CD14-positive monocyte (primary cell): ENCODE results near the gene PHLDB2. TPM values are rescaled to one million over a fixed set of nuclear protein-coding genes. Genes with fewer than 3 reads are reported as not detected.

Experiments
- DNase-seq, 3 donors: peaks; one replicate each; pipeline ENCODE4 v3.0.0-alpha.2; 2011 to 2022
- H2AFZ ChIP-seq: 2 replicates; pipeline ENCODE4 v1.6.0; 2012; ENCODE audit warnings: mild to moderate bottlenecking, low read depth, low read length, inconsistent platforms; ENCODE audit not compliant: insufficient read depth, poor library complexity, severe bottlenecking
- H3K27ac ChIP-seq, 2 donors: 1 replicate in 1 of 2; 2 replicates in 1 of 2; pipeline ENCODE4 v1.5.1; 2012 to 2013; ENCODE audit warnings: low read length in 2 of 2, control low read depth in 1 of 2, inconsistent platforms in 1 of 2, low read depth in 1 of 2, mild to moderate bottlenecking in 1 of 2
- H3K27me3 ChIP-seq, 2 donors: one replicate each; pipeline versions ENCODE4 v1.6.0 to v1.6.1; 2011 to 2013; ENCODE audit warnings: low read length in 2 of 2; ENCODE audit not compliant: control insufficient read depth in 2 of 2, insufficient read depth in 2 of 2
- H3K36me3 ChIP-seq, 2 donors: replicated peaks in 1 of 2; 1 replicate in 1 of 2; 2 replicates in 1 of 2; pipeline versions ENCODE4 v1.5.1 to v1.6.1; 2012 to 2013; ENCODE audit warnings: low read length in 2 of 2, control low read depth in 1 of 2, inconsistent platforms in 1 of 2, mild to moderate bottlenecking in 1 of 2; ENCODE audit not compliant: insufficient read depth in 2 of 2, control insufficient read depth in 1 of 2
- H3K4me1 ChIP-seq, 2 donors: 1 replicate in 1 of 2; 2 replicates in 1 of 2; pipeline versions ENCODE4 v1.5.1 to v1.6.1; 2012 to 2013; ENCODE audit warnings: low read length in 2 of 2, control low read depth in 1 of 2, inconsistent platforms in 1 of 2, mild to moderate bottlenecking in 1 of 2, moderate library complexity in 1 of 2; ENCODE audit not compliant: insufficient read depth in 2 of 2, control insufficient read depth in 1 of 2
- H3K4me2 ChIP-seq: replicated peaks from 2 replicates; pipeline ENCODE3; 2012; ENCODE audit warnings: low read length, moderate library complexity, mild to moderate bottlenecking; ENCODE audit not compliant: poor library complexity, severe bottlenecking; ENCODE audit errors: extremely low read depth
- H3K4me3 ChIP-seq, 3 experiments: fragments of 200-600 bp in 1 of 3; sonication (generic) in 1 of 3; replicated peaks in 1 of 3; 1 replicate in 2 of 3; 2 replicates in 1 of 3; pipeline ENCODE4 v1.5.1; 2011 to 2013; ENCODE audit warnings: low read length in 3 of 3, mild to moderate bottlenecking in 3 of 3, control low read depth in 2 of 3, low read depth in 2 of 3, inconsistent platforms in 1 of 3, moderate library complexity in 1 of 3
- H3K79me2 ChIP-seq: 2 replicates; pipeline ENCODE4 v1.6.0; 2012; ENCODE audit warnings: mild to moderate bottlenecking, control low read depth, inconsistent platforms, low read length, moderate library complexity; ENCODE audit not compliant: insufficient read depth
- H3K9ac ChIP-seq: 2 replicates; pipeline ENCODE4 v1.6.0; 2017; ENCODE audit warnings: low read length, mild to moderate bottlenecking; ENCODE audit not compliant: insufficient read depth, poor library complexity, severe bottlenecking
- H3K9me3 ChIP-seq, 2 donors: replicated peaks in 1 of 2; 1 replicate in 1 of 2; 2 replicates in 1 of 2; pipeline versions ENCODE4 v1.5.1 to v1.6.1; 2012 to 2013; ENCODE audit warnings: low read length in 2 of 2, control low read depth in 1 of 2; ENCODE audit not compliant: control insufficient read depth in 1 of 2, insufficient read depth in 1 of 2
- H4K20me1 ChIP-seq: 2 replicates; pipeline ENCODE4 v1.6.0; 2012; ENCODE audit warnings: mild to moderate bottlenecking, low read length, control low read depth, moderate library complexity; ENCODE audit not compliant: insufficient read depth
- H3K27ac Mint-ChIP-seq, 7 donors: one replicate each; pipeline ENCODE4 v1.8.0; 2020; ENCODE audit warnings: mild to moderate bottlenecking in 7 of 7, mixed read lengths in 7 of 7, moderate library complexity in 6 of 7, inconsistent platforms in 2 of 7
- H3K27me3 Mint-ChIP-seq, 3 donors: one replicate each; pipeline ENCODE4 v1.8.0; 2021 to 2022; ENCODE audit warnings: low read depth in 3 of 3, mild to moderate bottlenecking in 3 of 3, mixed read lengths in 3 of 3, moderate library complexity in 3 of 3, inconsistent platforms in 1 of 3
- H3K36me3 Mint-ChIP-seq, 2 donors: one replicate each; pipeline ENCODE4 v1.8.0; 2020; ENCODE audit warnings: mixed read lengths in 2 of 2, inconsistent platforms in 1 of 2, mild to moderate bottlenecking in 1 of 2
- H3K4me1 Mint-ChIP-seq: one replicate; pipeline ENCODE4 v1.8.0; 2020; ENCODE audit warnings: mild to moderate bottlenecking, mixed read lengths
- H3K4me3 Mint-ChIP-seq, 2 donors: one replicate each; pipeline ENCODE4 v1.8.0; 2020; ENCODE audit warnings: mild to moderate bottlenecking in 2 of 2, mixed read lengths in 2 of 2, moderate library complexity in 1 of 2
- H3K9me3 Mint-ChIP-seq, 7 donors: one replicate each; pipeline ENCODE4 v1.8.0; 2020 to 2022; ENCODE audit warnings: mixed read lengths in 7 of 7, mild to moderate bottlenecking in 6 of 7, moderate library complexity in 6 of 7, inconsistent platforms in 2 of 7
- CTCF ChIP-seq: fragments of 200-600 bp; IDR thresholded peaks from one replicate; pipeline ENCODE4 v1.8.0; 2022; ENCODE audit warnings: antibody characterized with exemption, mild to moderate bottlenecking
- WGBS: methylation state at CpG from one replicate; pipeline ENCODE4 v1.1.5; 2013; ENCODE audit warnings: missing lambda C conversion rate; ENCODE audit not compliant: insufficient coverage; 5-methylcytosine and 5-hydroxymethylcytosine counted together
- intact Hi-C, 2 donors: fragments of 100-400 bp; cut with micrococcal nuclease; formaldehyde crosslinking; loops; one replicate each; pipeline versions ENCODE4 v1.15.0 to v1.15.1; 2023
- polyA plus RNA-seq, 3 donors: library from polyadenylated mRNA; depleted of rRNA in 1 of 3; unstranded in 2 of 3; stranded (reverse) in 1 of 3; fragments of 300-500 nt in 2 of 3; fragments of >200 nt in 1 of 3; fragmentation: Illumina TruSeq in 2 of 3; gene quantifications; 1 replicate in 2 of 3; 2 replicates in 1 of 3; pipeline ENCODE4 v1.2.3, GENCODE V29; 2012 to 2021

The PHLDB2 gene
- polyA plus RNA-seq, 3 donors: 0.08 TPM; not detected in 2

- Mint-ChIP-seq H3K36me3 (no peaks in the 10 kb centered on the region), H3K9me3 (peaks cover 0 to 4% (median 0%) of the 10 kb centered on the region in 7 donors), H3K27ac (peak overlapping the region in 1 of 7 donors; percentile 20), H3K4me3 (no peak overlapping the region), H3K4me1 (peaks cover 17% of the 10 kb centered on the region), H3K27me3 (peaks cover 0 to 4% (median 3%) of the 10 kb centered on the region in 3 donors)
- Histone ChIP-seq H2AFZ (no peak overlapping the region), H3K79me2 (no peaks in the 10 kb centered on the region), H3K9ac (no peak overlapping the region), H3K9me3 (no peaks in the 10 kb centered on the region), H3K4me2 (no peak overlapping the region), H4K20me1 (no peaks in the 10 kb centered on the region), H3K4me3 (no peak overlapping the region), H3K4me1 (peaks cover 9 to 17% of the 10 kb centered on the region in 2 donors), H3K36me3 (no peaks in the 10 kb centered on the region), H3K27ac (no peak overlapping the region), H3K27me3 (no peaks in the 10 kb centered on the region)
- intact Hi-C loops: no loop called here
- TF ChIP-seq CTCF: no peak
- DNase-seq: peak in 2 of 3 donors; percentile 9 to 39
- WGBS: no CpG with 5 or more reads among the region's 2 CpGs
Measured at GRCh38 chr3:111906656-111907055, 47.6 kb downstream of the PHLDB2 start.

- H2AFZ ChIP-seq: no peak overlapping the region
- H3K9me3 Mint-ChIP-seq: peaks cover 0 to 4% (median 0%) of the 10 kb centered on the region in 7 donors
- H3K36me3 ChIP-seq: no peaks in the 10 kb centered on the region
- no peak overlapping the region for H3K9ac ChIP-seq
- H3K4me1 ChIP-seq: peaks cover 9 to 17% of the 10 kb centered on the region in 2 donors
- no peak for TF ChIP-seq CTCF
- H3K27me3 Mint-ChIP-seq: peaks cover 0 to 6% (median 3%) of the 10 kb centered on the region in 3 donors
- no peak overlapping the region for H3K4me3 ChIP-seq
- no peaks in the 10 kb centered on the region for H3K79me2 ChIP-seq
- no peaks in the 10 kb centered on the region for H3K9me3 ChIP-seq
- DNase-seq: no peak
- no CpG with 5 or more reads among the region's 4 CpGs for WGBS
- H3K4me3 Mint-ChIP-seq: no peak overlapping the region
- H3K36me3 Mint-ChIP-seq: no peaks in the 10 kb centered on the region
- no peak overlapping the region for H3K27ac ChIP-seq
- H3K27me3 ChIP-seq: no peaks in the 10 kb centered on the region
- peaks cover 17% of the 10 kb centered on the region for H3K4me1 Mint-ChIP-seq
- no peak overlapping the region for H3K4me2 ChIP-seq
- intact Hi-C loops: no loop called here
- H4K20me1 ChIP-seq: no peaks in the 10 kb centered on the region
- H3K27ac Mint-ChIP-seq: no peak overlapping the region
Measured at GRCh38 chr3:111907151-111907550, 48.1 kb downstream of the PHLDB2 start.
